ENCODE data around the gene RAB21.

RAB21 gene, protein sequence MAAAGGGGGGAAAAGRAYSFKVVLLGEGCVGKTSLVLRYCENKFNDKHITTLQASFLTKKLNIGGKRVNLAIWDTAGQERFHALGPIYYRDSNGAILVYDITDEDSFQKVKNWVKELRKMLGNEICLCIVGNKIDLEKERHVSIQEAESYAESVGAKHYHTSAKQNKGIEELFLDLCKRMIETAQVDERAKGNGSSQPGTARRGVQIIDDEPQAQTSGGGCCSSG

DNA sequence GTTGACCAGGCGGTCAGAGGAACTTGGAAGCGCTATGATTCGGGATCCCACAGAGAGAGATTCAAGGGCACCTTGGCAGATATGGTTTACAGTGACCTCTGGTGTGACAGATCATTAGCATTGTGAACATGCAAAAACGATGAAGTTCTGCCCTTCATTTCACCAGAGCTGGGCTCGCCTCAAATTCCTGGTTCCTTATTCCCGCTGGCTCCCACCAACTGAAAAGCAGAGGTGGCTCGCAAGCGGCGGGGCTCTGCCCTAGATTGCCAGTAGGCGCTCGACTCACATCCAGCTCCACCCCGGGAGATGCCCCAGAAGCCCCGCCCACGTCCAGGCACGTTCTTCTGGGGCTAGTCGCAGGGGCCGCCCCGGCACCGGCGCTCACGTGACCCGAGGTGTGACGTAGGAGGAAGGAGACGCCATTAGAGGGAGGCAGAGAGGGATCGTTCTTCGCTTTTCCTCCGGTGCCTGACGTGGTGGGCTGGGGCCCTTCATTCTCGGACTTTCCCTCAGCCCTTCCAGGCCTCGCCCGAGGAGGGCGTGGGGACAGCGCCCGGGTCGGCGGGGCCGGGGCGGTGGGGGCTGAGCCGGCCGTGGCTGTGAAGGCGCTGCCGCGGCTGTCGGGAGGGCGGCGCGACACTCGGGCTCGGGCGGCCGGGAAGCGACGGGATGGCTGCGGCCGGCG is at the start of gene RAB21:
Gene RAB21 (plus strand): TSS at position 403 of the 685 bp plus-strand sequence. CDS start 267 bp downstream, at position 670.
- H3K27me3 ChIP-seq (ENCODE audit: insufficient read depth, low read depth, severe bottlenecking) = no peaks in the 10 kb centered on the region
- H3K9me3 ChIP-seq (ENCODE audit: severe bottlenecking) = peaks cover 7% of the 10 kb centered on the region
- peak within 1 kb of the TSS; percentile 85 for H3K27ac ChIP-seq
- DNase-seq = peak; percentile 98
- H3K4me3 ChIP-seq (ENCODE audit: low read depth, low read length) = peak within 1 kb of the TSS; percentile 64
- H3K36me3 ChIP-seq = peaks cover 28% of the 10 kb centered on the region
- peak; percentile 16; the same call in 1 of the 2 replicates for TF ChIP-seq CTCF (IDR thresholded peaks at IDR 0.05; ENCODE audit: low read depth, low read length)

- no peak for DNase-seq
- no peak overlapping the region for H3K4me3 ChIP-seq (ENCODE audit: low read depth, low read length)
- TF ChIP-seq CTCF (IDR thresholded peaks at IDR 0.05; ENCODE audit: low read depth, low read length) = no peak
- no peaks in the 10 kb centered on the region for H3K27me3 ChIP-seq (ENCODE audit: insufficient read depth, low read depth, severe bottlenecking)
- no peaks in the 10 kb centered on the region for H3K9me3 ChIP-seq (ENCODE audit: severe bottlenecking)
- H3K36me3 ChIP-seq = peaks cover 18% of the 10 kb centered on the region
- no peak overlapping the region for H3K27ac ChIP-seq
Observed at GRCh38 chr12:71704920-71705319, 49.7 kb upstream of the RAB21 start.

- H3K4me3 ChIP-seq (ENCODE audit: low read depth, low read length) = no peak overlapping the region
- no peak overlapping the region for H3K27ac ChIP-seq
- no peaks in the 10 kb centered on the region for H3K27me3 ChIP-seq (ENCODE audit: insufficient read depth, low read depth, severe bottlenecking)
- no peak for TF ChIP-seq CTCF (IDR thresholded peaks at IDR 0.05; ENCODE audit: low read depth, low read length)
- no peak for DNase-seq
- H3K9me3 ChIP-seq (ENCODE audit: severe bottlenecking) = peaks cover 5% of the 10 kb centered on the region
- peaks cover 4% of the 10 kb centered on the region for H3K36me3 ChIP-seq
Observed at GRCh38 chr12:71708658-71709057, 46.0 kb upstream of the RAB21 start.

GRCh38 chr12:71710276-71711125 is 44.2 kb upstream of the RAB21 start:
- DNase-seq = no peak
- Histone ChIP-seq H3K36me3 (no peaks in the 10 kb centered on the region), H3K27me3 (ENCODE audit: insufficient read depth, low read depth, severe bottlenecking) (no peaks in the 10 kb centered on the region), H3K4me3 (ENCODE audit: low read depth, low read length) (no peak overlapping the region), H3K9me3 (ENCODE audit: severe bottlenecking) (peaks cover 5% of the 10 kb centered on the region), H3K27ac (no peak overlapping the region)
- no peak for TF ChIP-seq CTCF (IDR thresholded peaks at IDR 0.05; ENCODE audit: low read depth, low read length)

- no peak for TF ChIP-seq CTCF (IDR thresholded peaks at IDR 0.05; ENCODE audit: low read depth, low read length)
- Histone ChIP-seq H3K36me3 (no peaks in the 10 kb centered on the region), H3K27me3 (ENCODE audit: insufficient read depth, low read depth, severe bottlenecking) (no peaks in the 10 kb centered on the region), H3K9me3 (ENCODE audit: severe bottlenecking) (no peaks in the 10 kb centered on the region), H3K4me3 (ENCODE audit: low read depth, low read length) (no peak overlapping the region), H3K27ac (no peak overlapping the region)
- no peak for DNase-seq
Observed at GRCh38 chr12:71718611-71719010, 36.1 kb upstream of the RAB21 start.
